CD4-positive, alpha-beta memory T cell (primary cell): ENCODE data around the gene CGN. TPM values are rescaled to one million over a fixed set of nuclear protein-coding genes. Genes with fewer than 3 reads are reported as not detected.

ENCODE experiments used
- CTCF ChIA-PET: fragments of 350-600 bp; sonication (Branson Sonifier 250); formaldehyde crosslinking; loops from one replicate; lab custom pipeline; 2021; ENCODE audit warnings: inconsistent platforms; ENCODE audit not compliant: partially characterized antibody; lab: Charles Lee
- POLR2A ChIA-PET: fragments of 350-600 bp; sonication (Branson Sonifier 250); formaldehyde crosslinking; loops from one replicate; lab custom pipeline; 2021; ENCODE audit not compliant: partially characterized antibody; lab: Charles Lee
- DNase-seq, 5 donors: peaks; one replicate each; pipeline versions ENCODE4 v3.0.0 to v3.0.0-alpha.2; 2020 to 2022; ENCODE audit warnings: mixed read lengths in 1 of 5
- H3K27ac ChIP-seq: one replicate; pipeline ENCODE4 v1.7.0; 2013; ENCODE audit warnings: low read depth, low read length
- H3K27me3 ChIP-seq: 2 replicates; pipeline ENCODE4 v1.7.0; 2013; ENCODE audit warnings: mild to moderate bottlenecking, low read length, moderate library complexity; ENCODE audit not compliant: insufficient read depth
- H3K36me3 ChIP-seq: 2 replicates; pipeline ENCODE4 v1.7.0; 2013; ENCODE audit warnings: mild to moderate bottlenecking, low read length, moderate library complexity; ENCODE audit not compliant: insufficient read depth
- H3K4me1 ChIP-seq: 2 replicates; pipeline ENCODE4 v1.7.0; 2013; ENCODE audit warnings: mild to moderate bottlenecking, low read length, moderate library complexity; ENCODE audit not compliant: insufficient read depth
- H3K4me3 ChIP-seq, 2 donors: one replicate each; pipeline ENCODE4 v1.7.0; 2013; ENCODE audit warnings: low read length in 2 of 2, mild to moderate bottlenecking in 1 of 2
- H3K9me3 ChIP-seq, 2 donors: one replicate each; pipeline ENCODE4 v1.7.0; 2013; ENCODE audit warnings: low read length in 2 of 2, control low read depth in 1 of 2; ENCODE audit not compliant: control insufficient read depth in 1 of 2
- H3K27ac Mint-ChIP-seq, 7 donors: one replicate each; pipeline ENCODE4 v1.8.0; 2020 to 2021; ENCODE audit warnings: mixed read lengths in 7 of 7, mild to moderate bottlenecking in 6 of 7, inconsistent platforms in 3 of 7, moderate library complexity in 3 of 7
- H3K27me3 Mint-ChIP-seq, 2 donors: one replicate each; pipeline ENCODE4 v1.8.0; 2020 to 2021; ENCODE audit warnings: mixed read lengths in 2 of 2
- H3K36me3 Mint-ChIP-seq, 2 donors: one replicate each; pipeline ENCODE4 v1.8.0; 2020 to 2021; ENCODE audit warnings: mixed read lengths in 2 of 2, inconsistent platforms in 1 of 2, mild to moderate bottlenecking in 1 of 2
- H3K4me1 Mint-ChIP-seq, 4 donors: one replicate each; pipeline ENCODE4 v1.8.0; 2020 to 2021; ENCODE audit warnings: mixed read lengths in 4 of 4, mild to moderate bottlenecking in 1 of 4
- H3K4me3 Mint-ChIP-seq, 8 donors: one replicate each; pipeline ENCODE4 v1.8.0; 2020 to 2021; ENCODE audit warnings: mixed read lengths in 8 of 8, mild to moderate bottlenecking in 7 of 8, moderate library complexity in 6 of 8, inconsistent platforms in 3 of 8
- H3K9me3 Mint-ChIP-seq, 8 donors: one replicate each; pipeline ENCODE4 v1.8.0; 2020 to 2021; ENCODE audit warnings: mixed read lengths in 8 of 8, mild to moderate bottlenecking in 5 of 8, inconsistent platforms in 3 of 8, moderate library complexity in 1 of 8
- intact Hi-C: fragments of 100-400 bp; cut with micrococcal nuclease; formaldehyde crosslinking; loops from one replicate; pipeline ENCODE4 v1.15.1; 2023
- polyA plus RNA-seq, 2 donors: library from polyadenylated mRNA; unstranded; fragments of 300-500 nt; fragmentation: Illumina TruSeq; gene quantifications; one replicate each; pipeline ENCODE4 v1.2.3, GENCODE V29; 2021
- total RNA-seq, 2 experiments: library from RNA; stranded (reverse); gene quantifications; one replicate each; pipeline ENCODE4 v1.2.3, GENCODE V29; 2021

The CGN gene
- total and polyA plus RNA-seq, 4 experiments from 2014 or later: 0.81 to 1.4 (median 1.0) TPM; not detected in 1

GRCh38 chr1:151509350-151510019 is 1.7 kb upstream of the CGN start:
- no peaks in the 10 kb centered on the region for H3K9me3 Mint-ChIP-seq
- H3K4me3 ChIP-seq: no peak overlapping the region
- no peaks in the 10 kb centered on the region for H3K27me3 ChIP-seq
- H3K9me3 ChIP-seq: no peaks in the 10 kb centered on the region
- H3K27ac Mint-ChIP-seq: peak overlapping the region in 1 of 7 donors; percentile 4
- H3K27me3 Mint-ChIP-seq: no peaks in the 10 kb centered on the region
- H3K36me3 ChIP-seq: no peaks in the 10 kb centered on the region
- POLR2A ChIA-PET: no interaction called here
- peaks cover 31% of the 10 kb centered on the region for H3K4me1 ChIP-seq
- H3K36me3 Mint-ChIP-seq: peaks cover 0 to 2% of the 10 kb centered on the region in 2 donors
- CTCF ChIA-PET: interaction anchor here (2.0 kb wide), 1 partner anchor 30 kb away, joined by 7 read pairs; the partner anchor contains the start of gene TUFT1
- no peak overlapping the region for H3K27ac ChIP-seq
- H3K4me1 Mint-ChIP-seq: peaks cover 13 to 39% (median 27%) of the 10 kb centered on the region in 4 donors
- peak overlapping the region in 2 of 8 donors; percentile 39 to 60 for H3K4me3 Mint-ChIP-seq
- DNase-seq: no peak
- intact Hi-C loops: loop anchor here (2.0 to 5.0 kb wide), 2 partner anchors 31 to 37 kb away; partner anchors contain the start of gene TUFT1

- no peak for DNase-seq
- Mint-ChIP-seq H3K4me1 (peaks cover 13 to 39% (median 27%) of the 10 kb centered on the region in 4 donors), H3K36me3 (peaks cover 0 to 2% of the 10 kb centered on the region in 2 donors), H3K27ac (peak overlapping the region in 4 of 7 donors; percentile 29 to 95 (median 86)), H3K4me3 (peak overlapping the region; percentile 52 to 98 (median 92)), H3K9me3 (no peaks in the 10 kb centered on the region), H3K27me3 (no peaks in the 10 kb centered on the region)
- Histone ChIP-seq H3K27ac (peak overlapping the region; percentile 53), H3K9me3 (no peaks in the 10 kb centered on the region), H3K27me3 (no peaks in the 10 kb centered on the region), H3K36me3 (no peaks in the 10 kb centered on the region), H3K4me1 (peaks cover 31% of the 10 kb centered on the region), H3K4me3 (no peak overlapping the region)
- intact Hi-C loops: loop anchor here (2.0 to 5.0 kb wide), 2 partner anchors 31 to 38 kb away; partner anchors contain the start of gene TUFT1
- ChIA-PET CTCF (interaction anchor here (2.0 kb wide), 1 partner anchor 30 kb away, joined by 7 read pairs; the partner anchor contains the start of gene TUFT1), POLR2A (interaction anchor here (1.0 kb wide), 1 partner anchor 453 kb away, joined by 3 read pairs; no protein-coding TSS in a partner anchor)
Observed at GRCh38 chr1:151510020-151510405, 1.2 kb upstream of the CGN start.

GRCh38 chr1:151510614-151510956 is 602 bp upstream of the CGN start:
- no peaks in the 10 kb centered on the region for H3K27me3 Mint-ChIP-seq
- peaks cover 0 to 2% of the 10 kb centered on the region in 2 donors for H3K36me3 Mint-ChIP-seq
- H3K36me3 ChIP-seq: no peaks in the 10 kb centered on the region
- DNase-seq: peak in 1 of 5 donors; percentile 14
- no peaks in the 10 kb centered on the region for H3K27me3 ChIP-seq
- H3K9me3 ChIP-seq: no peaks in the 10 kb centered on the region
- H3K4me3 ChIP-seq: peak overlapping the region; percentile 65 to 84
- peaks cover 31% of the 10 kb centered on the region for H3K4me1 ChIP-seq
- no peaks in the 10 kb centered on the region for H3K9me3 Mint-ChIP-seq
- ChIA-PET CTCF (interaction anchor here (1.0 to 2.0 kb wide), 3 partner anchors 12 to 29 kb away, joined by 3 to 7 read pairs (median 5); partner anchors contain the start of gene TUFT1), POLR2A (interaction anchor here (1.0 to 1.5 kb wide), 5 partner anchors 13 to 453 kb away, joined by 3 to 4 read pairs (median 4); no protein-coding TSS in a partner anchor)
- peaks cover 13 to 39% (median 27%) of the 10 kb centered on the region in 4 donors for H3K4me1 Mint-ChIP-seq
- peak overlapping the region; percentile 69 to 96 (median 91) for H3K27ac Mint-ChIP-seq
- H3K4me3 Mint-ChIP-seq: peak overlapping the region; percentile 89 to 98 (median 93)
- intact Hi-C loops: loop anchor here (2.0 to 5.0 kb wide), 2 partner anchors 30 to 38 kb away; partner anchors contain the start of gene TUFT1
- H3K27ac ChIP-seq: peak overlapping the region; percentile 53

- DNase-seq: peak in 4 of 5 donors; percentile 15 to 38 (median 27)
- Histone ChIP-seq H3K36me3 (no peaks in the 10 kb centered on the region), H3K4me3 (peak overlapping the region; percentile 63 to 84), H3K9me3 (no peaks in the 10 kb centered on the region), H3K27me3 (no peaks in the 10 kb centered on the region), H3K4me1 (peaks cover 31% of the 10 kb centered on the region), H3K27ac (peak overlapping the region; percentile 42)
- Mint-ChIP-seq H3K9me3 (no peaks in the 10 kb centered on the region), H3K4me1 (peaks cover 13 to 39% (median 25%) of the 10 kb centered on the region in 4 donors), H3K27me3 (no peaks in the 10 kb centered on the region), H3K27ac (peak overlapping the region; percentile 6 to 79 (median 70)), H3K4me3 (peak overlapping the region; percentile 87 to 97 (median 89)), H3K36me3 (peaks cover 0 to 2% of the 10 kb centered on the region in 2 donors)
- ChIA-PET POLR2A (interaction anchor here (0.6 to 1.5 kb wide), 5 partner anchors 11 to 327 kb away, joined by 3 to 4 read pairs (median 4); partner anchors contain the start of gene TUFT1), CTCF (interaction anchor here (0.9 to 2.0 kb wide), 4 partner anchors 10 to 51 kb away, joined by 3 to 7 read pairs (median 4); partner anchors contain the start of gene TUFT1)
- intact Hi-C loops: loop anchor here (1.0 to 5.0 kb wide), 6 partner anchors 29 to 230 kb away; partner anchors contain the start of genes POGZ, SNX27 and TUFT1
Observed at GRCh38 chr1:151511636-151512215, 539 bp downstream of the CGN start.

GRCh38 chr1:151512326-151512725 is 1.1 kb downstream of the CGN start:
- Mint-ChIP-seq H3K9me3 (no peaks in the 10 kb centered on the region), H3K4me1 (peaks cover 12 to 39% (median 24%) of the 10 kb centered on the region in 4 donors), H3K36me3 (peaks cover 0 to 2% of the 10 kb centered on the region in 2 donors), H3K27me3 (no peaks in the 10 kb centered on the region), H3K27ac (peak overlapping the region in 1 of 7 donors; percentile 71), H3K4me3 (peak overlapping the region; percentile 87 to 97 (median 89))
- no peaks in the 10 kb centered on the region for H3K9me3 ChIP-seq
- peak overlapping the region; percentile 63 to 84 for H3K4me3 ChIP-seq
- CTCF ChIA-PET: no interaction called here
- H3K27ac ChIP-seq: no peak overlapping the region
- H3K4me1 ChIP-seq: peaks cover 31% of the 10 kb centered on the region
- POLR2A ChIA-PET: interaction anchor here (1.2 kb wide), 1 partner anchor 28 kb away, joined by 3 read pairs; the partner anchor contains the start of gene TUFT1
- no peaks in the 10 kb centered on the region for H3K36me3 ChIP-seq
- intact Hi-C loops: loop anchor here (5.0 kb wide), 1 partner anchor 40 kb away; no protein-coding TSS in a partner anchor
- DNase-seq: no peak
- no peaks in the 10 kb centered on the region for H3K27me3 ChIP-seq

GRCh38 chr1:151512801-151513625 is 1.8 kb downstream of the CGN start:
- ChIA-PET CTCF (no interaction called here), POLR2A (no interaction called here)
- Mint-ChIP-seq H3K27me3 (no peaks in the 10 kb centered on the region), H3K27ac (peak overlapping the region in 3 of 7 donors; percentile 37 to 87 (median 71)), H3K9me3 (no peaks in the 10 kb centered on the region), H3K4me3 (peak overlapping the region in 7 of 8 donors; percentile 34 to 92 (median 54)), H3K36me3 (peaks cover 0 to 2% of the 10 kb centered on the region in 2 donors), H3K4me1 (peaks cover 12 to 39% (median 24%) of the 10 kb centered on the region in 4 donors)
- H3K4me1 ChIP-seq: peaks cover 31% of the 10 kb centered on the region
- H3K4me3 ChIP-seq: no peak overlapping the region
- no peaks in the 10 kb centered on the region for H3K9me3 ChIP-seq
- intact Hi-C loops: loop anchor here (5.0 kb wide), 1 partner anchor 41 kb away; no protein-coding TSS in a partner anchor
- no peak for DNase-seq
- no peak overlapping the region for H3K27ac ChIP-seq
- H3K27me3 ChIP-seq: no peaks in the 10 kb centered on the region
- no peaks in the 10 kb centered on the region for H3K36me3 ChIP-seq
